HG03354 (cell line): Measurements from ENCODE around the gene DLG4.
"Not testable (repeated sequence)": the region's sequence is repeated elsewhere in the genome, so short reads cannot be mapped to it uniquely, and the experiment has no call there.

ENCODE experiments used
- ATAC-seq: cut with Tn5 transposase; IDR thresholded peaks from one replicate; pipeline ENCODE4 v1.9.1; 2021; ENCODE audit warnings: mild to moderate bottlenecking; ENCODE audit not compliant: unreplicated experiment, poor library complexity, severe bottlenecking

DLG4 gene

DNA sequence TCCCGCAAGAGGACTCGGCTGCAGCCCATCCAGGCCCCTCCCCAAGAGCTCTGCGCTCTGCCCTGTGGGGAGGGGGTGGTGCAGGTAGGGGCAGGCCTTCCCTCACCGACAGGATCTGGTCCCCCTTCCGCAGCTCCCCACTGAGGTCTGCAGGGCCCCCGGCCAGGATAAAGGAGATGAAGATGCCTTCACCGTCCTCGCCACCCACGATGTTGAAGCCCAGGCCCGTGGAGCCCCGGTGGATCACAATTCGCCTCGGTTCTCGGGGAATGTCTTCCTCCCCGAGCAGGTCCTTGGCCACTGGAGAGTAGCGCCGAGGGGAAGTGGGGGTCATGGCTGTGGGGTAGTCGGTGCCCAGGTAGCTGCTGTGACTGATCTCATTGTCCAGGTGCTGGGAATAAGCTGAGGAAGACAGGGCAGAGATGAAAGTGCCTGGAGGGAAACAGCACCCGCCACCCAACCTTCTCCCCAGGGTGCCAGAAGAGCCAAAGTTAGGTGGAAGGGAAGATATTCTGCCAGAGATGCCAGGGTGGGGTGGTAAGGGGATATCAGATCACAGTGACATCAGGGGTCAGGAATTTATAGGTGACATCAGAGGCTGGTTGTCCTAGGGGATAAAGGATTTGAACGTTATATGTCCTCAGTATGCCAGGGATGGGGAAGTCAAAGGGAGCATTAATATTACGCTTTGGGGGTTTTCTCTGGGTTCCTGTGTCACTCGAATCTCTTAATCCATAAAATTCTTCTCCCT lies 22.8 kb downstream of the DLG4 start:
- ATAC-seq, result no peak

DNA sequence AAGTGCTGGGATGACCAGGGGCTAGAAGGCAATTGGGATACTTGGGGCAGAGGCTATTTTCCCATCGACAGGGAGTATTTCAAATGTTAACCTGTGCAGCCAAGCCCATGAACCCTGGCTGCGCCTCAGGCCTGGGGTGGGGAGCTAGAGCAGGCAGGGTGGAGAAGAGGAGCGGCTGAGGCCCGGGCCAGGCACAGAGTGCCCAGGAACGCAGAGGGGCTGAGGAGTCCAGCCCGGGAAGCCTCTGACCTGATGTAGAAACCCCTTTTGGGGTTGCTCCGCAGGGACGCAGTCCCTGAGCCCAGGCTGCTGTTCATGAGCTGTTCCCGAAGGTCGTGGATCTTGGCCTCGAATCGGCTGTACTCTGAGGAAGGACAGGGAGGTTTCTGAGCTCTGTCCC lies 23.7 kb downstream of the DLG4 start:
- ATAC-seq, result no peak

DNA sequence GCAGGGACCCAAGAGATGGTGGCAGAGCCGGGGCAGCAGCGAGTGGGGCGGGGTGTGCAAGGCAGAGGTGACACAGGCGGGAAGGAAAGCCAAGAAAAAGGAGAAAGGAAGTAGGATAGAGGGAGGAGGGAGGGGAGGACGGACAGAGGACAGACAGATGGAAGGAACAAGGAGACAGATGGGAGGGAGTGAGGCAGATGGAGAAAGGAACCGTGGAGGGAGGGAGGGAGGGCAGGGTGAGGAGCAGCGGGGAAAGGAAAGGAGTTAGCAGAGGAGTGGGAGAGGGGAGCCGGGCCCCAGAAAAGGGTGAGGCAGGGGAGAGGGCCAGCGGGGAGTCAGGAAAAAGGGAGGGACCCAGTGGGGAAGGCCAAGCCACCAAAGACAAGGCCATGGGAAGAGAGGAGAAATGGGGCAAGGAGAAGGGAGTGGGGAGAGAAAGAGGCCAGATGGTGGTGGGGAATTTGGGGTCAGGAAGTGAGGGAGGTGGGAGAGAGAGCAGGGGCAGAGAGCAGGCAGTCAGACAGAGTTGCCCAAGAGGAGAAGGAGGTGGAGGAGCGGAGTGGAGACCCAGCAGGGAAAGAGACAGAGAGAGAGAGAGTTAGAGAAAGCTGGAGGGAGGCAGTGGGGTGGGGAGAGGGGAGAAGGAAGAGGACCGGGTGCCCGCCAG lies 27.2 kb downstream of the DLG4 start:
- no peak for ATAC-seq

DNA sequence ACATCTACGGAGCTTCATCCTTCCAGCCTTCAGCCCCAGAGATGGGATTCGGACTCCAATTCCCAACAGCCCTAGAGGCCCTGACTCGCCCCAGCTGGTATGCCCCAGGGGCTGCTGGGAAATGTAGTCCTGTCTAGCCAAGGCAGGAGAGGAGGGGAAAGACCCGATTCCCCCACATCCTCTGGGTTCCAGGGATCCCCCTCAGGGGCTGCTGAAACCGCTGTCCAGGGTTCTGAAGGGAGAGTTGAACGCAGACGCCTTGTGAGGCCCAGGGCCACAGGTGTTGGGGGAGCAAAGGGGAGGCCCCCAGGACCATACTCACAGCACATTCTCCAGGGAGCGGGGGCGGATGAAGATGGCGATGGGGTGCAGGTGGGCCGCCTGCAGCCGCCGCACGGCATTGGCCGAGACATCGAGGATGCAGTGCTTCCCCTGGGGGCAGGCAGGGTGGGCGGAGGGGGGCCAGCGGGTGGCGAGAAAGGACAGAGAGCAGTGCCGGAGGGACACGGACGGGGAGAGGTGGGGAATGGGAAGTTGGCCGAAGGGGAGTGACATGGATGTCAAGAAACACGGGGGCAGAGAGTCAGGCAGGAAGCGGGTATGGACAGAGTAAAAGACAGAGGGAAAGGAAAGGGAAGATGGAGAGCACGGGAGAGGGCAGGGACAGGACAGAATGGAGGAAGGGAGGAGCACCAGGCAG lies 27.9 kb downstream of the DLG4 start:
- ATAC-seq, result no peak

DNA sequence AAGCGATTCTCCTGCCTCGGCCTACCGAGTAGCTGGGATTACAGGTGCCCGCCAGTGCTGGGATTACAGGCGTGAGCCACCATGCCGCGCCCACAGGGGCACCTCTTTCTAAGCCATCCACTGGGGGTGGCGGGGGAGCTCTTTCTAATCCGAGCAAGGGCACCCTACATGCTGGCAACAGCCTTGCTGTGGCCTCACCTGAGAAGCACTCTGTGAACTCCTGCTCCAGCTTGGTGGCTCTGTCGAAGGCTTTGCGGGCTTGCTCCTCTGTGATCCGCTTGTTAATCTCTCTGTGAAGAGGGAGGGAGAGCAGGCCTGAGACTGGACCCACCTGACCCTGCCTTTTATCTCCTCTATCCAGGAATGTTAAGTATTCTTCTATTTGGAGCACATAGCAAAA lies 28.6 kb downstream of the DLG4 start:
- no peak for ATAC-seq

DNA sequence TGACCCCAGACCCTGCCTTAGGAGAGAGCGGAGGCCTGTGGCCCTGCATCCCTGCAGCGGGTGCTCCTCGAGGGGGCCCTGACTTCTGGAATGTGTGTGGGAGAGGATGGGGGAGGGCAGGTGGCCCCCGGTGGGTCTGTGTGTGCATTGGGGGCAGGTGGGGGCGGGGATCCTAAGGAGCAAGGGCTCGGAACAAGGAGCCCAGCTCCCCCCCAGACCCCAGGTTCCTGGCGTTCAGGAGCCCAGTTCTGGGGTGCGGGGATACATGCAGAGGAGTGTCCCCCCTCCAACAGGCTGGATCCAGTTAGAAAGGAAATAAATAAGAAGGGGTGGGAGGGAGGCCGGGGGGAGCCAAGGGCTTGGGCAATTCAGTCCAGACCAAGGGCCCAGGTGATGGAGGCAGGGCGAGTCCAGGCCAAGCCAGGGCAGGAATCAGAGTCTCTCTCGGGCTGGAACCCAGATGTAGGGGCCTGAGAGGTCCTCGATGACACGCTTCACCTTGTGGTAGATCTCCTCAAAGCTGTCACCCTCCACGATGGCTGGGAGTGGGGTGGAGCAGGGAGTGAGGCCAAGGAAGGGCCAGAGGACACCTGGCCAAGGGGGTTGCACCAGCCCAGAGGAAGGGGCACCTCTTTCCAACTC lies 29.2 kb downstream of the DLG4 start:
- no peak for ATAC-seq

DNA sequence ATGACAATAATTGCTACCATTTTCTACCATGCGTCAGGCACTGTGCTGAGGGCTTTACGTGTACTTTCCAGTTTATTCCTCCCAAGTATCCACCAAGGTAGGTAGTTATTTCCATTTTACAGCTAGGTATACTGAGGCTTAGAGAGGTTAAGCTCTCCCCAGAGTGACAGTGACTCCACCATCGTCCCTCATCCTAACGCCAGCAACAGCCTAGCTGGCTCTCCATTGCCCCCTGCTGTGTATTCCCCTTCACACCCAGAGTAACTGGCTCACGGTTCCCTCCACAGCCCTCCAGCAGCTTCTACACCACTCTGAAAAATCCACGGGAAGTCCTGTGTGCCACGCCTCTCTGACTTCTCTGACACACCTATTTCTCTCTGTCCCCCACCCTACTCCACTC lies 33.4 kb downstream of the DLG4 start:
- no peak for ATAC-seq

DNA sequence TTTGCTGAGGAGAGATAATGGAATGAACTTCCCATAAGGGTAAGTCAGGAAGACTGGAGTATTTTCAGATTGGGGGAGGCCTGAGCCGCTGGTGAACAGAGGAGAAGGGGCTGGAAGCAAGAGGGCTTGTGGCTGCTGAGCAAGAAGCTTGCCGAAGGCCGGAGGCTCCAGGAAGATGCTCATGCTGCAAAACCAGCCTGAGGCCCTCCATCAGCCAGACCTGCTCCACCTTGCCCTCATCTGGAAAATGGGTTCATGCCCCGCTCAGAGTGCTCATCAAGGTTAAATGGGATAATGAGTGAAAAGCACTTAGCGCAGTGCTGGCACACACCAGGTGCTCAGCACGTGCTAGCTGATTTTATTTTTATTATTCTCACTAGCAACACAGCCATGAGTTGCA lies 35.0 kb downstream of the DLG4 start:
- no peak for ATAC-seq

DNA sequence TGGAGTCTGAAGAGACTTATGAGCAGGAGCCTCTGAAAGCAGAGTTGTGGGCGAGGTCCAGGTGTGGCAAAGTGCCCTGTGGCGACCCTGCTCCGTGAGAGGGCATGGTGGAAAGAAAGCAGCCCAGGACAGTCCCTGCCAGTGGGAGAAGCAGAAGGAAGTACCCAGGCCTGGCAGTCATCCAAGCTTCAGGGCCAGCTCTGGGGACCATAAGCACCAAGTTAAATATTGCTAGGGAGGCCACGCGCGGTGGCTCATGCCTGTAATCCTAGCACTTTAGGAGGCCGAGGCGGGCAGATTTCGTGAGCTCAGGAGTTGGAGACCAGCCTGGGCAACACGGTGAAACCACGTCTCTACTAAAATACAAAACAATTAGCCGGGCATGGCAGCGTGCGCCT lies 35.5 kb downstream of the DLG4 start:
- no peak for ATAC-seq

DNA sequence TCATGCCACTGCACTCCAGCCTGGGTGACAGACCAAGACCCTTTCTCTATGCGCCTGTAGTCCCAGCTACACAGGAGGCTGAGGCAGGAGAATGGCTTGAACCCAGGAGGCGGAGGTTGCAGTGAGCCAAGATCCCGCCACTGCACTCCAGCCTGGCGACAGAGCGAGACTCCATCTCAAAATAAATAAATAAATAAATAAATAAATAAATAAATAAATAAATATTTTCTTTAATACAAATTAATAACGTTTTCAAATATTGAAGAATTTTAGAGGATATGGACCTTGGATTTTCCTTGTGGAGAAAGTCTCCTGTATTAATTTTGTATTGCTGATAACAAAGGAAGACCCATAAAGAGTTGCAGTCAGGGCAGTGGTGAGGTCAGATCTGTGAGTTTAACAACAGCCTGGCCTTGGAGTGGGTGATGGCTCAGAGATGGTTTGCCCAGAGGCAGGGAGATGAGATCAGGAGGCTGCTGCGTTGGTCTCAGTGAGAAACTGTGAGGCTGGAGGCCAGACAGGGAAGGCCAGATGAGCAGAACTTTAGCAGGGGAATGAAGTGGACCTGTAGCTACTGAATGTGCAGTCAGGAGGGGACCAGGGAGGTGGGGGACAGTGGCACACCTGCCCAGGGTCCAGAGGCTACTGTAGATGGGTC lies 36.1 kb downstream of the DLG4 start:
- ATAC-seq, result no peak

DNA sequence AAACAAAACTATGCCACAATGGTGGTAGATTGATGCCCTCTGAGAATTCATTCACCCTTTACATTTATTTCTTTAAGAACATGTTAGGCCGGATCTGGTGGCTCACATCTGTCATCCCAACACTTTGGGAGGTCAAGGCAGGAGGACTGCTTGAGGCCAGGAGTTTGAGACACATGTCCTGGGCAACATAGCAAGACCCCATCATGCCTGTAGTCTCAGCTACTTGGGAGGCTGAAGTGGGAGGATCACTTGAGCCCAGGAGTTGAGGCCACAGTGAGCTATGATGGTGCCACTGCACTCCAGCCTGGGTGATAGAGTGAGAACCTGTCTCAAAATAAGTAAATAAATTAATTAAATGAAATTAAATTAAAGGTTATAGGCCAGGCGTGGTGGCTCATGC lies 37.5 kb downstream of the DLG4 start:
- ATAC-seq, result not testable (repeated sequence)

DNA sequence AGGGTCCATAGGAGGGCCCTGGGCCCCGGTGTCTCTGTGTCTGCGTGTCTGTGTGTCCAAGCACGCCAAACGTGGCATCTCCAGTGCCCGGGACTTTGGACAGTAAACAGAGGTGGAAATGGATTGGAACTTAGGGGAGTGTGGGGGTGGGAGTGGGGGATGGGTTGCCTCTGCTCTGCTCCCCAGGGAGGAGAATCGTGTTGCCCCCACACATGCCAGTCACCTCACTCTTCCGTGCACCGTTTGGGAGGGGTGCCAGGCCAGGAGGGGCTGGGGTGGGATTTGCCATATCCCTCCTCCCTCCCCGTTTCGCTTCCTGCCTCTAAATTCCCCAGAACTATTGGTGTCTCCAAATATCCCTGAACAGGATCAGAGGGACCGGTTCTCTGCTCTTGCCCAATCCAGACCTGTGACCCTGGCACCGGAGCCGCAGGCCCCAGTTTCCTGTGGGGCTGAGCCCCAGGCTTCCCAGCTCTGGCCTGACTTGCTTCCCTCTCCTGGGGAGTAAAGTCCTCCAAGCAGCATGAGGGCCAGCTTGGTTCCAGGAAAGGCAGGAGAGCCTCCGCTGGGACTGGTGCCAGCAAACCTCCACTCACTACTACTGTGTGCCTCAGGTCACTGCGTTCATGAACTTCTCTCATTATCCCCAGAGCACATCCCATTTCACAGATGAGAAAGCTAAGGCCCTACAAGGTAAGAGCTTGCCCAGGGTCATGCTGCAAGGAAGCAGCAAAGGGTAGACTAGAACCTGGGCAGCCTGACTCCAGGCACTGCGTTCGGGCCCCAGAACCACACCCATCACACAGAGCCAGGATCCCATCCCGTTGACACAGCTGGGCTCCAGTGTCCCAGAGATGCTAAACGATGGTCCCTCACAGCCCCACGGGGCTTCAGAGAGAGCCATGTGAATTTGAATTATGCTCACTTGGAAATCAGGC lies 40.0 kb downstream of the DLG4 start, which contains the start of gene ASGR1:
TSS of gene ASGR1 (minus strand) at position 54 of the 938 bp plus-strand sequence. CDS start 807 bp downstream, outside the sequence.
- ATAC-seq, result no peak

DNA sequence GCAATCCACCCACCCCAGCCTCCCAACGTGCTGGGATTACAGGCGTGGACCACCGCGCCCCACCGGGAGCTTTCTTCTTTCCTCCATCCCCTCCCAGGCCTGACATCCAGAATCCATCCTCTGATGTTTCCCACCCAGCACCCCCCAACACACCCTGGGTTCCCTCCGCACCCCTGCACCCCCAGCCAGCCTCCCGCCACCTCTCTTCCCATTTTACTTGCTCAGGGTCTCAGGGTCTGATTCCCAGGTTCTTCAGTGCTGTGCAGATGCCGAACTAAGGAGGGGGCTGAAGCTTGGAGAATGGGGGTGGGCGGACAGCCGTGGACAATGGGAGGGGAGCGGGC lies 40.7 kb downstream of the DLG4 start:
- ATAC-seq, result no peak

DNA sequence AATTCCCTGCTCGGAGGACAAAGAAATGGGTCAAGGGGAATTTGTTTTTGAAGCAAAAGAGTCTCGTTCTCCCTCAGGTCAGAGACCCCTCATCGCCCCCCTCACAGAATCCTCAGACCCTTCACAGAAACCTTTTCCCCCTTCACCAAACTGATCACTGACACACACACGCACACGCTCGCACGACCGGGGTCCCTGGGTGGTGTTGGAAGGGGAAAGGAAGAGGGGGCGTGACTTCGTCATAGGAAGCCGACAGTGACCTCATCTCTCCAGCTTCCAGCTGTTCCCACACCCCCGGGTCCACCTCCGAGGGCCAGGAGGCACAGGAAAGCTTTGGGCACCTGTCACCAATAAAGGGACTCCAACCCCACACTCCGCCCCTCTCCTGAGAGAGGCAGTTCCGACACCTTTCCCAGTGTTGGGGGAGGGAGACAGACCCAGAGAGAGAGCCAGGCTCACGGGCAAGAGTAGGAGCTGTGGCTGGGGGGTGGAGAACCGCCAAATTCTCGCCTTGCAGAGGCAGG lies 41.6 kb downstream of the DLG4 start:
- ATAC-seq, result no peak

DNA sequence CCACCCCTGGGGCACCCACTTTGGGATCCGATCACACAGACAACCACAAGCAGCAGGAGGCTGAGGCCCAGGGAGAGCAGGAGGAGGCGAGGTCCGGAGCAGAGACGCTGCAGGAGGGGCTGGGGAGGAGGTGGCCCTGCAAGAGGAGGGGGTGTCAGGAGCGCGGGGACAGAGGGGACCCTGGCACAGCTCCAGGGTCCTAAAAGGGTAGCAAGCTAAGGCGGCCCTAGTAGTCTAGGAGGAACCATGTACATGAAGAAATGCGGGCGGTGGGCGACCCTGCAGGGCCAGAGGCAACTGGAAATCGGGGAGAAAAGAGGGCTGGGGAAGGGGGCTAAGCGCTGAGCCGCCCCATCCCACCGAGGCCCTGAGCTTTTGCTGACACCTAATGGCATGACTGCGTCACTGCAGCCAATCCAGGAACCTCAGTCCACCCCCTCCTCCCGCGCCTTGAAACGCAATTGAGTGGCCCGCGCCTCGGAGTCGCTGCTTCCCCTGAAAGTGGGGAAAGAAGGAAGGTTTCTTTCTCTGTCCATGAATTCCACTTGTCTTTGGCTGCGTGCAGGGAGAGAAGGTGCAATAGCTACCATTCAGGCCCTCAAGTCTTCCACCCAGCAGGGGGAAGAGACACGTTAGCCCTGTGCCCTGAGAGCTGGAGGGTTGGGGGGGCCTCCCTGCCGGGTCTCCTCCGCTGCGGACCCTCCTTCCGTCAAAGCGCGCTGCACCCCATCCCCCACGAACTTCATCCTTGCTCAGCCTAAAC lies 42.3 kb downstream of the DLG4 start:
- no peak for ATAC-seq

DNA sequence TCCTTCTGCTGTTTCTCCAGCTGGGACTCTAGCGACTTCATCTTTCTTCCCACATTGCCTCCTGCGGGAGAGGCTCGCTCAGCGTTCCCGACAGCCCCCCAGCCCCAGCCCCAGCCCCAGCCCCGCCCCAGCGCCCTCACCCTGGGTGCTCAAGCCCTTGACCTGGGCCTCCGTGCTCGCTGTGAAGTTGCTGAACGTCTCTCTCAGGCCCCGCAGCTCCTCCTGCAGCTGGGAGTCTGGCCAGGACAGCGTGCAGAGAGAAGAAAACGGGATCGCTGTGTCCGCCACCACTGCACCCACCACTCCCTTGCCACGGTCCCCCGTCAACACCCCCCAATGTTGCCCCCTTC lies 42.8 kb downstream of the DLG4 start:
- no peak for ATAC-seq

DNA sequence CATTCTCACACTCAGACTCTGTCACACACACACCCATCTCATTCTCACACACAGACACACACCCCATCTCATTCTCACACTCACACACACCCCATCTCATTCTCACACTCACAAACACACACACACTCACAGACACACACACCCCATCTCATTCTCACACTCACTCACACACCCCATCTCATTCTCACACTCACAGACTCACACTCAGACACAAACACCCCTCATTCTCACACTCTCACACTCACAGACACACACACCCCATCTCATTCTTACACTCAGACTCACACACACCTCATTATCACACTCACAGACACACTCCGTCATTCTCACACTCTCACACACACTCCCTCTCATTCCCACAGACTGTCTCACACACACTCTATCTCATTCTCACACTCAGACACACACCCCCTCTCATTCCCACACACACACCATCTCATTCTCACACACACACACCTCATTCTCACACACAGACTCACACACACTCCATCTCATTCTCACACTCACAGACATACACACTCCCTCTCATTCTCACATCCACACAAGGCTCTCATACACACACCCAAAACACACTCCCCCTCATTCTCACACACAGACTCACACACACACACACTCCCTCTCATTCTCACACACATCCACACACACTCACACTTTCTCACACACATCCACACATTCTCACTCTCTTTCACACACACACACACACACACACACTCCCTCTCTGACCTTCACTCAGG lies 43.4 kb downstream of the DLG4 start:
- no peak for ATAC-seq

DNA sequence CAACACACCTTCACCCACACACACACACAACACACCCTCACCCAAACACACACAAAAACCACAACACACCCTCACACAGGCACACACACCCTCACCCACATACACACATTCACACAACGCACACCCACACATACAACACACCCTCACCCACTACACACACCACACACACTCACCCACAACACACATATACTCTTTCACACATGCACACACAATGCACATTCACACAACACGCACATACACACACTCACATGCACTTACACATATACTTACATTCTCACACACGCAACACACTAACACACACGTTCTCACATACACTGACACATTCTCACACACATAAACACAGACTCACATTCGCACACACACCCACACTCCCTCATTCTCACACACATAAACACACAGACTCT lies 44.3 kb downstream of the DLG4 start:
- no peak for ATAC-seq
